ENCODE measurements around the gene ZNF26.

Gene ZNF26

DNA sequence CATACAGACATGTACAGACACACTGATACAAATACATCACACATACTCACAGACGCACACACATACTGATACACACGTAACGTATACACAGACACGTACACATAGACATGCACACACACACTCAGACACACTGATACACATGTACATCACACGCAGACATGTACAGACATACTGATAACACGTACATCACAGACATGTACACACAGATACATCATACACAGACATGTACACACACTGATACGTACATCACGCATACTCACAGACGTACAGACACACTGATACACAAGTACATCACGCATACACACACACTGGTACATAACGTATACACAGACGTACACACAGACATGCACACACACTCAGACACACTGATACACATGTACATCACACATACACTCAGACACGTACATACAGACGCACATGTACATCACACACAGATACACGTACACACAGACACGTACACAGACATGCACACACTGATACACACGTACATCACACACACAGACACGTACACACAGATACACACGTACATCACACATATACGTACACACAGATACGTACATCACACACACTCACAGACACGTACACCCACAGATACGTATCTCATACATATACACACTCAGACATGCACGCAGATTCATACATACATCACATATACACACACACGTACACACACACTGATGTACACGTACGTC lies 35.2 kb upstream of the ZNF26 start:
- Histone ChIP-seq H3K36me3 (no peaks in the 10 kb centered on the region), H3K9me3 (peaks cover 35% of the 10 kb centered on the region)

DNA sequence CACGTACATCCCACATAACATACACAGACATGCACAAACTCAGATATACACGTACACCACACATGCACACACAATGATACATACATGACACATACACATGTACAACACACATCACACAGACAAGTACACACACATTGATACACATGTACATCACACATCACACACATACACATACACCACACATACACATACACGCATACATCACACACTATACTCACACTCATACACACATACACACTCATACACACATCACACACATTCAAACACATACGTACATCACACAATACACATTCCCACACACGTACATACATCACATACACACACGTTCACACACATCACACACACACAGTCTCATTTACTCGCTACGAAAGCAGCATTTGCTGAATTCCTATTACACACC lies 34.5 kb upstream of the ZNF26 start:
- H3K27ac ChIP-seq: no peak overlapping the region
- peaks cover 8 to 10% of the 10 kb centered on the region in 2 experiments for H3K4me1 ChIP-seq (ENCODE audit: control insufficient read depth in 1 of 2, insufficient read depth in 1 of 2, low read depth in 1 of 2, low read length in 1 of 2)
- no peak overlapping the region for H3K4me3 ChIP-seq (ENCODE audit: low read depth in 1 of 2, low read length in 1 of 2)
- no peak for TF ChIP-seq CTCF (IDR thresholded peaks at IDR 0.05)
- peaks cover 28% of the 10 kb centered on the region for H3K9me3 ChIP-seq
- H3K27me3 ChIP-seq: no peaks in the 10 kb centered on the region
- no peaks in the 10 kb centered on the region for H3K36me3 ChIP-seq

More for the DNA sequence above, 35.2 kb upstream of the ZNF26 start:
- no peak for TF ChIP-seq CTCF (IDR thresholded peaks at IDR 0.05)
- Histone ChIP-seq H3K27ac (no peak overlapping the region), H3K4me1 (ENCODE audit: control insufficient read depth in 1 of 2, insufficient read depth in 1 of 2, low read depth in 1 of 2, low read length in 1 of 2) (peaks cover 6 to 8% of the 10 kb centered on the region in 2 experiments), H3K4me3 (ENCODE audit: low read depth in 1 of 2, low read length in 1 of 2) (no peak overlapping the region), H3K27me3 (no peaks in the 10 kb centered on the region)

DNA sequence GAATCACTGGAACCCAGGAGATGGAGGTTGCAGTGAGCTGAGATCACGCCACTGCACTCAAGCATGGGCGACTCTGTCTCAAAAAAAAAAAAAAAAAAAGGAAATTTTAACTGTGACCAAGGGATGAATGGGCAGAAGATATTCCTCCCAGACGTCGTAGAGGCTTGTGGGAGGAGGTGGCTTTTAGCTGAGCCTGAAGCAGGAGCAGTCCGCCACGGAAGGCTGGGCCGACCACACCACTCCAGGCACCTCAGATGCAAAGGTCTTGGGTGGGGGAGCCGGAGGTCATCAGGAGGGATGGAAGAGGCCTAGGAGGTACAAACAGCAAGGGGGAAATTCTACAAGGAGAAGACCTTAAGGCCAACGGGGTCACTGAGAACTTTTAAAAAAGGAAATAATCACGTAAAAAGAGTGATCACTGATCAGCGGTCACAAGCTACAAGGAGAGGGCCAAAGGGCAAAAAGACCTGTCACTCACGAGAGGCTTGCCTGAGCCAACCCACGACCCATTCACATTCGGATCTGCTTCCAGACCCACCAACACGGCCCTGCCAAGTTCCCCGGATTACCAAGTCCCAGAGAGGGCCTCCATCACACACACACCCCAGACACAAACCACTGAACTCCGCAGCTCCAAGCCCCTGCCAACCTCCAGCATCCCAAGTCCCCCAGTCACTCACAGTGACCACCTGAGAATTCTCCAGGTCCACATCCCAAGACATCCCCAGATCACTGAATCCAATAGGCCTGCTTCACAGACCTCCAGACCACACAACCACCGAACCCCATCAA lies 33.6 kb upstream of the ZNF26 start:
- Histone ChIP-seq H3K27ac (no peak overlapping the region), H3K9me3 (peaks cover 27% of the 10 kb centered on the region), H3K36me3 (no peaks in the 10 kb centered on the region), H3K4me3 (ENCODE audit: low read depth in 1 of 2, low read length in 1 of 2) (no peak overlapping the region), H3K4me1 (ENCODE audit: control insufficient read depth in 1 of 2, insufficient read depth in 1 of 2, low read depth in 1 of 2, low read length in 1 of 2) (peaks cover 10 to 11% of the 10 kb centered on the region in 2 experiments), H3K27me3 (no peaks in the 10 kb centered on the region)
- no peak for TF ChIP-seq CTCF (IDR thresholded peaks at IDR 0.05)

GRCh38 chr12:132953163-132953425 lies 33.1 kb upstream of the ZNF26 start:
- Histone ChIP-seq H3K9me3 (peaks cover 23% of the 10 kb centered on the region), H3K4me1 (ENCODE audit: control insufficient read depth in 1 of 2, insufficient read depth in 1 of 2, low read depth in 1 of 2, low read length in 1 of 2) (peaks cover 10 to 11% of the 10 kb centered on the region in 2 experiments), H3K27me3 (no peaks in the 10 kb centered on the region), H3K4me3 (ENCODE audit: low read depth in 1 of 2, low read length in 1 of 2) (no peak overlapping the region), H3K36me3 (no peaks in the 10 kb centered on the region), H3K27ac (no peak overlapping the region)
- no peak for TF ChIP-seq CTCF (IDR thresholded peaks at IDR 0.05)

- peaks cover 17% of the 10 kb centered on the region for H3K9me3 ChIP-seq
- no peak for TF ChIP-seq CTCF (IDR thresholded peaks at IDR 0.05)
- H3K4me1 ChIP-seq (ENCODE audit: control insufficient read depth in 1 of 2, insufficient read depth in 1 of 2, low read depth in 1 of 2, low read length in 1 of 2): peaks cover 10 to 11% of the 10 kb centered on the region in 2 experiments
- no peak overlapping the region for H3K27ac ChIP-seq
- H3K27me3 ChIP-seq: no peaks in the 10 kb centered on the region
- H3K36me3 ChIP-seq: no peaks in the 10 kb centered on the region
- no peak overlapping the region for H3K4me3 ChIP-seq (ENCODE audit: low read depth in 1 of 2, low read length in 1 of 2)
These were observed 32.4 kb upstream of the ZNF26 start for GRCh38 chr12:132953771-132954170.

All from neutrophil (primary cell).